Measurements from ENCODE around the gene IL4I1.

The IL4I1 gene

DNA sequence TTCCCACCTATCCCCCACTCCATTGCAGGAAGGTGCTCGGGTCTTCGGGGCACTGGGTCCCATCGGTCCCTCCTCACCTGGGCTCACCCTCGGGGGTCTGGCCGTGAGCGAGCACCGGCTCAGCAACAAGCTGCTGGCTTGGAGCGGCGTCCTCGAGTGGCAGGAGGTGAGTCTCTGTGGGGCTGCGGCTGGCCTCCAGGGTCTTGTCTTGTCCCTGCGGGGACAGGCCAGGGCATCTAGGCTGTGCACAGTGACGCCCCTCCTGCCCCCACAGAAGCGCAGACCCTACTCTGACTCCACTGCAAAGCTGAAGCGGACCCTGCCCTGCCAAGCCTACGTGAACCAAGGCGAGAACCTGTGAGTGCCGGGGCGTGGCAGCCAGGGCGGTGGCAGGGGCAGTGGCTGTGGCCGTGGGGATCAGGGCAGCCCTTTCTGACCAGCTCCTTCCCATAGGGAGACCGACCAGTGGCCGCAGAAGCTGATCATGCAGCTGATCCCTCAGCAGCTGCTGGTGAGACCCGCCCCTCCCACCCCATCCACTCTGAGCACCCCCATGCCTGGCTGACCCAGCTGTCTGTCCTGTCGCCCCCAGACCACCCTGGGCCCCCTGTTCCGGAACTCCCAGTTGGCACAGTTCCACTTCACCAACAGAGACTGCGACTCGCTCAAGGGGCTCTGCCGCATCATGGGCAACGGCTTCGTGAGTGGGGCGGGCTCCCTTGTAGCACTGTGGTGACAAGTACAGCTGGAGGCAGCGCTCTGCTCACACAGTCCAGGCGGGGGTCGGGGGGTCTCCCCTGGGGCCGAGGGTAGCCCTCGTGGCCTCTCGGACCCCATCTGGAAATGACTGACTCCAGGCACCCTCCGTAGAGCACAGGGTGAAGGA is 42.1 kb downstream of the IL4I1 start:
- DNase-seq (ENCODE audit: extremely low read depth, low read depth), result no peak
- no peak for TF ChIP-seq CTCF (IDR thresholded peaks at IDR 0.05; ENCODE audit: low read depth, low read length)

DNA sequence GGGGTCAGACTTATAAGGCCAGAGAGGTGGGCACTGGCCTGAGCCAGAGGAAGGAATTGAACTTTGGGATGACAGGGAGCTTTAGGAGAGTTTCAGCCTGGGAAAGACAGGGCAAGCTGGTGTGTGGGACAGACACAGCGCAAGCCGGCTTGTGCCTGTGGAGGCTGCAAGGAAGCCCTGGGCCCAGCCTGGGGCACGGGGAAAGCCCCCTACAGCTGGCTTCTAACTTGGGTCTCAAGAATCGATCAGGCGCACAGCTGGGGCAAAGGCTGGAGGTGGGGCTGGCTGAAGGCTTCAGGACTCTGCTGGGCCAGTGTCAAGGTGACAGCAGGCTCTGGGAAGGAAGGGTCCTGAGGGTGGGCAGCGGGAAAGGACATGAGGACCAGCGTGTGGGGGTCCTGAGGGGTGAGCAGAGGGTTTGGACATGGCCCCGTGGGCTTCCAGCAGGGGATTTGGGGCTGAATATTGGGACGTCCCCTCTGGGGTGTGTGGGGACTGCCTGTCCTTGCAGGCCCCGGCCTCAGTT is 42.8 kb downstream of the IL4I1 start:
- DNase-seq (ENCODE audit: extremely low read depth, low read depth), result no peak
- TF ChIP-seq CTCF (IDR thresholded peaks at IDR 0.05; ENCODE audit: low read depth, low read length), result no peak

- DNase-seq (ENCODE audit: extremely low read depth, low read depth), result no peak
- TF ChIP-seq CTCF (IDR thresholded peaks at IDR 0.05; ENCODE audit: low read depth, low read length), result no peak
These were observed 44.0 kb downstream of the IL4I1 start for GRCh38 chr19:49852631-49853126.

DNA sequence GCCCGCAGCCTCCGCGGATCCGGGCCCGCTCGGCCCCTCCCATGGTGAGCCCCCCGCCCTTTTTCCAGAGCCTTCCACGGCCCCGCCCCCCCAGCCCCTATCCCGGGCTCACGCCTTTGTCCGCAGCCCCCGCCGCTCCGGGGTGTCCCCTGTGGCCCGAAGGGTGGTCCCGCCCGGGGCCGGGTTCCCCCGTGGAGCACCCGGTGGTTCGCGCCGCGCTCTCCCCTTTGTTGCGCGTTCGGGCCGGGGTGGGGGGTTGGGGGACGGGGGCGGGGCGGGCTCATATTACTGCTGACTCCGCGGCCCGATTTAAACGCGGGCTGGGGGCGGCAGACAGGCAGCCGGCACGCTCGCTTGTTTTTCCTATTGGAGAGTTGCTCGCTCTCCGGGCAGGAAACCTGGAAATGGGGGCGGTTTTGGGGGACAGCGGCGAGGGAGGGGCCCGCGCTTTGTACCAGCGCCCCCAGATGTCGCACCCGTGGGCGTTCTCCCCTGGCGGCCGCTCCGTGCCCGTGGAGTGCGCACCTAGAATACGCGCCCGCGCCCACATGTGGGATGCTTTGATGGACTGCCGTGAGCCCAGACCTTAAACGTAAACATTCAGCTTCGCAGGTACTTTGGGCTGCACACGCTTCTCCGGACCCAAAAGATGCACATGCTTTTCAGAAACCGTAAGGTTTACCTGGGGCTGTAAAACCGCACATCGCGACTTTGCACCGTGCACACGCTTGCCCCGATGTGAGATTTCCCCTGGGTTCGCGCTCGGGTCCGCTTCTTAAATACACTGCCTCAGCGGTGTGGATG is 45.0 kb downstream of the IL4I1 start:
- TF ChIP-seq CTCF (IDR thresholded peaks at IDR 0.05; ENCODE audit: low read depth, low read length), result no peak
- DNase-seq (ENCODE audit: extremely low read depth, low read depth), result no peak

DNA sequence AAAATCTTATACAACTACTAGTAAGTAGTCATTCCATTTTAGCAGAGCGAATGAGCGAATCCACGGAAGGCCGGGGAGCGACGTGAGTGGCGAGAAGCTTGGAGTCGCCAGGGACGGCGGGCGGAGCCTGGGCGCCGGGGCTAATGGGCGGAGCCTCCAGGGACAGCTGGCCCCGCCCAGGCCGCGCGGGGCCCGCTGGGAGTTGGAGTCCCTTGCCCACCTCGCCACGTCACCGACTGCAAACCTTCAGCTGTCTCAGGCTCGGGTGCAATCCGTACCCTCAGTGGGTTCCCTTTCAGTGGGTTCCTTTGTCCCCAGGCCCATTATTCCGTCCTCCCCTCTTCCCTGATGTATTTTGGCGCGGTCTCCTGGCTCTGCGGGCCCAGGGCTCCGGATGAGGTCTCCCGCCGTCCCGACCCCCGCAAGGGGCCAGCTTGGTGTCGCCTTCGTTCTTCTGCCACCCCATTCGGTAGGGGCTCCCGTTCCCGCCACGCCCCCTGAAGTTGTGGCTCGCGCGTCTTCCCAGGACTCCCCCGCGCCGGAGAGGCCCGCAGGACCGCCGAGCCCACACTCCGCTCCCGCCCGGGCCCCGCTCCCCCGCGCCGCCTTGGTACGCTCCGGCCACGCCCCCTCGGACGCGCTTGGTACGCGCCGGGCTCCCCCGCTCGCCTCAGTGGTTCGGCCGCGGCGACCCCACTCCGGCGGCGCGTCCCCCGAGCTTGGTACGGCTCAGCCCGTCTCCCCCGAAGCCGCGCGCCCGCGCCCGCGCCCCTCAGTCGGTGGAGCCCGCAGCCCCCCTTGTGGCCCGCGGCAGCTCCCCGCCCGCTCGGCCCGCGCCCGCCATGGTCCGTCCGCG is 46.0 kb downstream of the IL4I1 start, which contains the start of gene PTOV1:
PTOV1 (plus strand) TSS at position 673 of the 856 bp plus-strand sequence.
- peak; percentile 78 for DNase-seq (ENCODE audit: extremely low read depth, low read depth)
- TF ChIP-seq CTCF (IDR thresholded peaks at IDR 0.05; ENCODE audit: low read depth, low read length), result no peak

DNA sequence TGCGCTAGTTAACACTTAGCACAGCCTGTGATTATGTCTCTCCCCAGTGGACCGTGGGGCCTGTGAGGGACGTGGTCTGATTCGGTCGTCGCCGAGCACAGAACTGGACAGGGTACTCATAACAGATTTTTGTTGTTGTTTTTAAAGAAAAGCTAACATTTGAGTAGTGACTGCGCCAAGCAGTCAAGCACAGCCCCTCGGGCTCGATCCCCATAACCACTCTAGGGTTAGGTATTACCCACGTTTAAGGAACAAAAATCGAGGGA is 46.5 kb downstream of the IL4I1 start:
- no peak for DNase-seq (ENCODE audit: extremely low read depth, low read depth)
- no peak for TF ChIP-seq CTCF (IDR thresholded peaks at IDR 0.05; ENCODE audit: low read depth, low read length)
